Raji (cell line): ENCODE measurements around the gene LRP10.

Experiments
- POLR2A ChIP-seq: IDR thresholded peaks from 2 replicates; pipeline ENCODE4 v1.6.1; 2011; ENCODE audit warnings: low read depth, low read length, control low read depth; ENCODE audit not compliant: insufficient read depth

Gene LRP10

DNA sequence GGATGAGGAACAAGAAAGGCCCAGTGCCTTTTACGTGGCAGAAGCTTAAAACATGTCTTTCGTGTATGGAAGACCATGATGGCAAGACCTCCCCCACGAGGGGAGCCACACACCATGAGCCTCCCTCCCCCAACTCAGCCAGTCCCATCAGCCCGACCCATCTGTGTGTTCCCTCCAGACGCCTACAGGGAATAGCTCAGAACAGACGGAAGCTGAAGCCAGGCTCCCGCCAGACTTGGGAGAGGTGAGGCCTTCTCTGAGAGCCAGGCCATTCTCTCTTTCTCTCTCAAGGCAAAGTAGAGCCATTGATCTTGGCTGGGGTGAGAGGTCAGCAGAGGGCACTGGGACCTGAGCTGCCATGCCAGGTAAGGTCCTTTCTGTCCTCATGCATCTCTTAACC is 20.9 kb downstream of the LRP10 start:
- TF ChIP-seq POLR2A, result no peak

DNA sequence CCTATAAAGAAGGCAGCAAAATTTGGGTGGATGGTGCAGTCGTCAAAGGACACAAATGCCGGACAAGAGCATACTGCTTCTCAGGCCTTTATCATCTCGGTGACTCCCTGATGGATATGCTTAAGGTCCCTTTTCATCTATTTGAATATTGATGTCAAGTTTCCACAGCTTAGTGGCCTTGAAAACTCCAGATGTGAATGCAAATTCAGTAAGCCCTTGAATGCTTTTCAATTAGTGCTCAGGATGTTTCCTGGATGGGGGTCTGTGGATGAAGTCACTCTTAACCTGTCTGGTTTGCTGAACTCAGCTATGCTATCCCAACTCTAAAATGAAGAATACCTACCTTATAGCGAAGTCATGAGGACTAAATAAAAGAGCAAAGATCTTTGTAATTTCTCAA is 22.2 kb downstream of the LRP10 start:
- no peak for TF ChIP-seq POLR2A

DNA sequence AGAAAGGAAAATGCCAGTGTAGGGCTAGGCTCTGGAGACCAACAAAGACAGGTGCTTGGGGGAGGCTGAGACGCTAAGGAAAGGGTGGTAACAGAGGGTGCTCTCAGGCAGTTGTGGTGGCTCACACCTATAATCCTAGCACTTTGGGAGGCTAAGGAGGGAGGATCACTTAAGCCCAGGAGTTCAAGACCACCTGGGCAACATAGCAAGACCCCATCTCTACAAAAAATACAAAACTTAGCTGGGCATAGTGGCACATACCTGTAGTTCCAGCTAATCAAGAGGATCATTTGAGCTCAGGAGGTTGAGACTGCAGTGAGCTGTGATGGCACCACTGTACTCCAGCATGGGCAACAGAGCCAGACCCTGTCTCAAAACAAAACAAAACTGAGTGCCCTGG is 23.9 kb downstream of the LRP10 start:
- no peak for TF ChIP-seq POLR2A

DNA sequence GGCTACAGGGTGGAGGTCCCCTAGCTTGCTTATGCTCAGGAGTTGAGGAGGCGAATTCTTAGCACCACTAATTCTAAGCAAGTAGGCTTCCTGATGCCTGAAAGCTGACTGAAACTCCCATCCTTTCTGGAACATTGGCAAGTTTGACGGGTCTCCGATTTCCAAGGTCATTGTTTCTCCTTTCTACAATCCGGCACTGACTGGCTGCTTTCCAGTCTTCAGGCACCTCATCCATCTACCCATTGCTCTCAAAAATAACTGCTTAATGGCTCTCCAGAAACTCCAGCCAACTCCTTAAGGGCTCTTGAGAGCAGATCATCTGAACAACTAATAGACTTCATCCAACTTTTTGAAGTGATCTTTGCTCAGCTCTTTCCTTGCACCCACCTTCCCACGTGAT is 24.8 kb downstream of the LRP10 start:
- no peak for TF ChIP-seq POLR2A

DNA sequence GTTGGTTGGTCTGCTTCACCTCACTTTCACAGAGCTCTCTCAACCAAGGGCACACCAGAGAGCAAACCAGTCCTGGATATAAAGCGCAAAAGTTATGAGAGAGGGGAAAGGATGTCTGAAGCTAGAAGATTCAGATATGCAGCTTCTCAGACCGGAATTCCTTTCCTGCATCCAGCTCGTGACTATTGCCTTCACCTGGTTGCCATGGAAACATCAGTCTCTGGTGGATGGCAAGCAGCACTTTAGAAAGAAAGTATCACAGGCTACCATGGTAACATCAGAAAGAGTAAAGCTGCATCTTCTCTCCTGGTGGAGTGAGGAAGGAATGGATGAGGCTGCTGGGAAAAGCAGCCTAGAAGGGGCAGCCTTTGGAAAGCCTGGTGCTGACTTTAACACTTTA is 25.2 kb downstream of the LRP10 start:
- no peak for TF ChIP-seq POLR2A

DNA sequence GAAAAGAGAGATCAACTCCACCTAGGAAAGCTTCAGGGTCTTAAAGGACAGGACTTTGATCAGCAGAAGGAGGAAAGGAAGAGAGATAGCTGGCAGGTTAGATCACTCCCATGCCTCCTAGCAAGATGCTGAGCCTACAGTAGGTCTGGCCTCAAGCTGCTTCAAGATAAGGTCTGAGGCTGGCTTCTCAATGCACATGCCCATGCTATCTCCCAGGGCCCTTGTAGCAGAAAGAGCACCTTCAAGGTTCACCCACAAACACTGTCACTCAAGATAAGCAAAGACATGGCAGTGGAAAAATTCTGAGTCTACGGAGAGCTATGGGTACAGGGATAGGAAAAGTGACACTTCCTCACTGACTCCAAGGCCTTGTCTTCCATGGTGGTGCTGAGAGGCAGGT is 25.8 kb downstream of the LRP10 start:
- TF ChIP-seq POLR2A, result no peak

DNA sequence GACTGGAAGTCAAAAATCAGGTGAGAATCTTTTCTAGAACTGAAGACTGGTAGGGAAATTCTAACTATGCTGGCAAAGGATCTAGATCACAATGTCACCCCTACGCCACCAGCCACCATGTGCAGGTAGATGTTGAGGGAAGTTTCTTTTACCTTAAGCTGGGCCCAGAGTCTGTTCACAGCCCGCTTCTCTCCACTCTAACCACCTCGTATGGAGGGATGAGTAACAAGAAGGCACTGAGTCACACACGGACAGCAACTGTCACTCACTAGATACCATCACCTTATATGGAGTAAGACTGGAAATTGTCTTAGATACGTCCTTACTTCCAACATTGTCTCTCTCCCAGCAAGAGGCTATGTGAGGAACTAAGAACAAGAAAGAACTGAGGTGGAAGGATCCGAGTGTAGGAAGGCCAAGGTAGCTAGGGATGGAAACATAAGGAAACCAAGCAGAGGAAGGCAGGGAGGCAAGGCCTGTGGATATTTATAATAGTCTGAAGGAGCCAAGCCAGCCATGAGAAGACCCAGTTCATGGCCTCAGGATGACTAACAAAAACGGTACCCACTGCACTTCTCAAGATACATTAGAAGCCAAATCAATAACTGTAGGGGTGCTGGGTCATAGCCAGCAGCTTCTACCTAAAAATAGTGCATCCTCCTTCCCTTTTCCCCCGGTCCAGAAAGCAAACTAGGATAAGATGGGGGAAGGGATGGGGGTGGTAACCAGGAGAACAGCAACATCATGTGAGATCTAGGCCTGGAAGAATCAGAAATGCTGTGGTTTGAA is 27.0 kb downstream of the LRP10 start:
- TF ChIP-seq POLR2A, result no peak

DNA sequence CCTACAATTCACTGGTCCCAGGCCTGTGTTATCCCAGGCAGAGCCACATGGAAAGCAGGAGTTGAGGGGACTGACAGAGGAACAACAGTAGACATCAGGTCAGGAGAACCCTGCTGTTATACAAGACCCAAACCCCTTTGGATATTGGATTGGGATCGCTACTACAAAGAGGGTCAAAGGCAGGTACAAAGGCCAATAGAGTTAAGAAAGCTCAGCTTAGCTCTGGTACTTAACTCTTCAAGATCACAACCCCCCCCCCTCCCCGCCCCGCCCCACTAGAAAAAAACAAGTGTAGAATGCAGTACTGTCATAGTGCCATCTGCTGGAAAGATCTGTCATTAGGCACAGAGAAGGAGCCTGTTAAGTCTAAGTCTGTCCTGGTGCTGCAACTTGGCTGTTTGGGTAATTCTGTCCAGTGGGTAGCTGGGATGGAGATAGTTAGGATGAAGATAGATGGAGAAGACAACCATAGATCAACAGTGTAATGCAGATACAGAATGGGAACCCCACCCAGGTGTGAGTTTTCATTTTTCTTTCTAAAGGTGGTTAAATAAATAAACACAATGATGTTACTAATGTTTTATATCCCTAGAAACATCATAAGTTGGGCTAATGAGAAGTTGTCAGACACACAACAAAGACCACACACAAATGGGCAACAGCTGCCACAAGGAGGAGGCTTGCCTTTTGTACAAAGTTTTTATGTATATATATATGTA is 28.7 kb downstream of the LRP10 start:
- TF ChIP-seq POLR2A, result no peak

DNA sequence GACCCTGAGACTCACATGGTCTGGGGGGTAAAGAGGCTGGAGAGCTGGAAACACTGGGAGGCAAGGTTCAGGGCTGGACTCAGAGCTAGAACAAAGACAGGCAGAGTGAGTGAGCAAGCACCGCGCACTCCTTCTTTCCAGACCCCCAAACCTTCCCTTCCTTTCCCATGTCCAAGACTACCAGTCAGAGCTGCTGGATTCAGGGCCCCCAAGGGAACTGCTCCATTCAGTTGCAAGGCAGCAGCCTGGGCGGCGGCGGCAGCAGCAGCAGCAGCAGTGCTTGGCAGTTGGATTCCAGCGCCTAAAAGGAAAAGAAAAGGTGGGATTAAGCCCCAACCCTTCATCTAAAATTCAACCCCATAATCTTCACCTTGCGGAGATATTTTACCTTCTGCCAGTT is 30.3 kb downstream of the LRP10 start:
- TF ChIP-seq POLR2A, result no peak

DNA sequence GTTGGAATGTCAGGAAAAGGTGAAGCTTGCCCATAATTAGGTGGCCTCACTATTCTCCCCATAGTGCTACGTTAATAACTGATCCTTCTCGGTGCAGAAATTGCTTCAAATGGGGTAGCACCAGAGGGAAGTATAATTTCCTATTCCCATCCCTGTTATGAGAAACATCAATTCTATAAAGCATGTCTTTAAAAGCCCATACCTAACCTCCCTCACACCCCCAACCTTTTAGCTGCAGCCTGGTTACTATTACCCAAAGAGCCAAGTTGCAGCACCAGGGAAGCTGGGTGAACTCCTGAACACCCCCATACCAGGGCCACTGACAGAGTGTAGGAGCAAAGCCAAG is 32.2 kb downstream of the LRP10 start:
- TF ChIP-seq POLR2A, result no peak

DNA sequence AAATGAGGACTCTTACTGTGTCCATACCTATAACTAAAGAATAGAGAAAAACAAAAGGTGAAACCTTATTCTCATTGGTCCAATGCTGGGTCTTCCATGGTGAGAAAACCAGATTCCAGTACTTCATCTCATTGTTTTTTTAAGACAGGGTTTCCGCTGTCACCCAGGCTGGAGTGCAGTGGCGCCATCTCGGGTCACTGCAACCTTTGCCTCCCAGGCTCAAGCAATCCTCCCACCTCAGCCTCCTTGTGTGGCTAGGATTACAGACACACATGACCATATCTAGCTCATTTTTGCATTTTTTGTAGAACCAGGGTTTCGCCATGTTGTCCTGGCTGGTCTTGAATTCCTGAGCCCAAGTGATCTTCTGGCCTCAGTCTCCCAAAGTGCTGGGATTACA is 34.1 kb downstream of the LRP10 start:
- no peak for TF ChIP-seq POLR2A

DNA sequence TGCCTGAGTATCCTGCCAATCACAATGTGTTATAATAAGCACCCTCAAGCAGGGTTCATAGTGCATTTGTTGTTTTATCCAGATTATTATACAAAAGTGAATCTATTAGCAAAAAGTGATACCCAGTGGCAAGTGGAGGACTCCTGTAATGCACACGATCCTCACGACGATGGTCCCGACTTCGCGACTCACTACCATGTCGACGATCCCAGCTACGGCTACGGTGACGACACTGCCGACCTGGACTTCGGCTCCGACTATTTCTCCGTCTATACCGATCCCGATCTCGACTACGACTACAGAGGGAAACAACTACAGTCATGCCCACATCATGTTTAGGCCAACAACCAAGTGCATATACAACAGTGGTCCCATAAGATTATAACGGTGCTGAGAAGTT is 34.5 kb downstream of the LRP10 start:
- no peak for TF ChIP-seq POLR2A

DNA sequence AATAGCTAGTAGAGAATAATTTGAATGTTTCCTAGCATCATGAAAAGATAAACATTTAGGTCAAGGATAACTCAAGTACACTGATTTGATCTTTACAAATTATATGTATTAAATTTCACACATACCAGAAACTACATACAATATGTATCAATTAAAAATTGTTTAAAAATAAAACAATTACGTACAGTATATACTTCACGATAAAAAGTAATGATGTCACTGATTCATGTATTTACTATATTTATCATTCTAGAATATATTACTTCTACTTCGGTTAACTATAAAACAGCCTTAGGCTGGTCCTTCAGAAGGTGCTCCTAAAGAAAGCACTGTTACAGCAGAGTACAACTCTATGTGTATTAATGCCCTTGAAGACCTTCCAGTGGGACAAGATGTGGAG is 35.9 kb downstream of the LRP10 start:
- TF ChIP-seq POLR2A, result no peak

DNA sequence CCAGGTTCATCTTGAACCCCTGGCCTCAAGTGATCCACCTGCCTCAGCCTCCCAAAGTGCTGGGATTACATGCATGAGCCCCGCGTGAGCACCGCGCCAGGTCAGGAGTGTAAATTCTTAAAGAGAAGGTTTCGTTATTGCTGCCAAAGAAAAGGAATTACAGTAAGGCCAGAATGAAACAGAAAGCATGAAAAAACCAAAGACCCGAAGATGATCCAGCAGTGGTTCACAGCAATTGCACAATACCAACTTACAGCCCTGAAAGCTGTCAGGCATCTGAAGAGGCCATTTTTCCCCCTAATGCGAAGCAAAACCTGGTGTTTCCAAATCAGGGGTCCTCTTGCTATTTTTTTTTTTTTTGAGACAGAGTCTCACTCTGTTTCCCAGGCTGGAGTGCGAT is 37.1 kb downstream of the LRP10 start:
- no peak for TF ChIP-seq POLR2A

DNA sequence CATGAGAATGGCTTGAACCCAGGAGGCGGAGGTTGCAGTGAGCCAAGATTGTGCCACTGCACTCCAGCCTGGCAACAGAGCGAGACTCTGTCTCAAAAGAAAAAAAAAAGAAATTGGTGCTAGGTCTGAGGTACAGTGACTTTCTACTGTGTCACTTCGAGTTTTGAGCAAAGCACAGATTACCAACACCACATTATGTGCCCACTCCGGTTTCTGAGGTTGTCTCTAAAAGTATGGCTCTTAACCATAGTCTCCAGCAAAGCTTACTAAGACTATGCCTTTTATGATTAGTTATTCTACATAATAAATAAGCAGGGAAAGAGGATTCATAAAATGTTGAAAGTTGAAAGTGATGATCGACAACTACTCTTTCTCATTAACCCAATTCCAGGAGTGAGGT is 39.4 kb downstream of the LRP10 start:
- no peak for TF ChIP-seq POLR2A

DNA sequence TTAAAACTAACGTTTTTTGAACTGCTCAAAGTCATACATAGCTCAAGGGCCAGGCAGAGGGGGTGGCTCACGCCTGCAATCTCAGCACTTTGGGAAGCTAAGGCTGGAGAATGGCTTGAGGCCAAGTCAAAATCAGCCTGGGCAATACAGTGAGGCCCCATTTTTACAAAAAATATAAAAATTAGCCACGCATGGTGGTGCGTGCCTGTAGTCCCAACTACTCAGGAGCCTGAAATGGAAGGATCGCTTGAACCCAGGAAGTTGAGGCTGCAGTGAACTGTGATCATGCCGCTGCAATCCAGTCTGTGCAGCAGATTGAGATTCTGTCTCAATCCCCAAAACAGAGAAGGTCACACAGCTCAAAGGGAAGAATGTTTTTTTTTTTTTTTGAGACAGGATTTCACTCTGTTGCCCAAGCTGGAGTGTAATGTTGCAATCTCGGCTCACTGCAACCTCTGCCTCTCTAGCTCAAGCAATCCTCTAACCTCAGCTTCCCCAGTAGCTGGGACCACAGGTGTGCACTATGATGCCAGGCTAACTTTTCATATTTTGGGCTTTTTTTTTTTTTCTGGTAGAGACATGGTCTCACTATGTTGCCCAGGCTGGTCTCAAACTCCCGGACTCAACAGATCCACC is 44.5 kb downstream of the LRP10 start:
- no peak for TF ChIP-seq POLR2A
